Endometrial microvascular endothelial cells (primary cell): ENCODE measurements around the gene SLC15A4. TPM values are rescaled to one million over a fixed set of nuclear protein-coding genes. Genes with fewer than 3 reads are reported as not detected.

Experiments
- in situ Hi-C: cut with HindIII; loops from 2 replicates; pipeline ENCODE4 v1.10.0; 2017; ENCODE audit warnings: low sequenced_read_pairs, low pct_unique_long_range_greater_than_20kb; ENCODE audit errors: inconsistent ontology term
- total RNA-seq: library from RNA; depleted of rRNA; stranded (reverse); fragments of >200 nt; gene quantifications from one replicate; pipeline ENCODE4 v1.2.3, GENCODE V29; 2015; ENCODE audit errors: inconsistent ontology term

SLC15A4 gene
- total RNA-seq, 1 donor from 2014 or later = 15.5 TPM

DNA sequence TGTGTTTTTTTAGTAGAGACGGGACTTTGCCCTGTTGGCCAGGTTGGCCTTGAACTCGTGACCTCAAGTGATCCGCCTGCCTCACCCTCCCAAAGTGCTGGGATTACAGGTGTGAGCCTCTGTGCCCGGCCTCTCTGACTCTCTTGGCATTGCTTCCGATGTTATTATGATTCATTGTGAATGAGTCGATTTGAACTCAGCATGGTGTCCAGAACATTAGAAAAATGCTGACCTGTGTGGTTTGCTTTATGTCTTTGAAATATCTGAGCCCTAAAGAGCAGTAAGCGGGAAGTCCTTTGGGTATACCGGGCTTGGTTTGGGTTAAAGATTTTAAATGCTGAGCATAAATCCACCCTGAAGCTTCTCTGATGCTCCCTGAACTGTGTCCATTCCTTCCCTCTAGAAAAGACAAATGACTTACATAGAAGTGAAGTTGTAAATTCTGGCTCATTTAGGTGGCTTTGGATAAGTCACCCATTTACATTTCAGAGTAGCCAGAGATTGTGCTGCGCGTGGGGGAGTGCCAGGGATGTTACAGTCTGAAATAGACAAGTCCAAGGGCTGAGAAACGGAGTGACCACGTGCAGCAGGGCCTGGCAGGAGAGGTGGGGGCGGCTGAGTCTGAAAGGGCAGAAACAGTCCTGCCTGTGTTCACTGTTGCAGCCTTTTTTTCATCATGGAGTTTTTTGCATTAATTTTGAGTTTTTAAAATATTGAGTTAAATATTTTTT is 39.6 kb downstream of the SLC15A4 start:
- in situ Hi-C loops = no loop called here

- in situ Hi-C loops = no loop called here
These were observed 40.6 kb downstream of the SLC15A4 start for GRCh38 chr12:128783129-128783574.

DNA sequence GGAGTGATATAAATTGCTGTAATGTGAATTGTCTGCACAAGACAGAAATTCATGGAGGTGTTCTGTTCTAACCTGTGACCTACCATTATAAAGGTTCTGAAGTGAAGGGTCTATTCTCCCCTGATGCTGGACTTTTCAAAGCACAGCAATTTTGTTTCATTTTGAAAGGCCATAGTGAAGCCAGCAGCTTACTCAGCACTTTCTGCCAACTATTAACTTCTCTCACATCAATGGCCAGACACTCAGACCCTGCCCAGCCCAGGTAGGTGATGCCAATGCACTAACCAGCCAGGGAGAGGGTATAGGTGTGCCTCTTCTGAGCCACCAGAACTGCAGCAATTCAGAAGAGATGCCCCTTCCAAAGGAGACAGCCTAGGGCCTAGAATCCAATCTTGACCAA is 43.9 kb downstream of the SLC15A4 start:
- in situ Hi-C loops = no loop called here

GRCh38 chr12:128772249-128772648 is 51.5 kb downstream of the SLC15A4 start:
- in situ Hi-C loops = no loop called here

- in situ Hi-C loops = no loop called here
These were observed 52.1 kb downstream of the SLC15A4 start for GRCh38 chr12:128771681-128772080.

GRCh38 chr12:128767518-128767917 is 56.2 kb downstream of the SLC15A4 start:
- in situ Hi-C loops = no loop called here

DNA sequence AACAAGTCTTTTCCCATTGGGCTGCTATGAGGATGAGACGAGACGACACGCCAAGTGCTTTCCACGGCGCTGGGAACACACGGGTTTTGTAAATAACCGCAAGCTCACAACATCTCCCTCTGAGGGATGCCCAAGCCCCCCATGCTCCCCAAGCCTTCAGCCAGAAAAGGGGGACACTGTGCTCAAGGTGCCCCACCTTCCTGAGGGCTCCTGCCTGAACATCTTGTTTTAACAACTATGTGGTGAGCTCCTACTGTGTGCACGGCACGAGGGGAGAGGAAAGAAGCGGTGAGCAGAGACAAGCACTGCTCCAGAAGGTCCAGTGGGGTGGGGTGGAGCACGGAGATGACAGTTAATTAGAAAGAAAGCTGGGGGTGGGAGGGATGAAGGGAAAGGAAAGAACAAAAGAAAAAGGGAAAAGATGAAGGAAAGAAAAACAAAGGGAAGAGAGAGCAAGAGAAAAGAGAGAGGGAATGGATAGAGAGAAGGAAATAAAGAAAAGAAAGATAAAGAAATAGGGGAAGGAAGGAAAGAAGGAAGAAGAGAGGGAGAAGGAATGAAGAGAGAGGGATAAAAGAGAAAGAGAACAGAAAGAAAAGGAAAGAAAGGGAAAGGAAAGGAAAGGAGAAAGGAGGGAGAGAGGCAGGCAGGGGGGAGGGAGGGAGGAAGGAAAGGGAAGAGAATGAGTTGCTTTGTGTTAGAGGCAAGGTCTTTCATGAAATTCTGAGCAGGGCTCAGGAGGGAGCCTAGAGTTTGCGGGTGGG is 56.8 kb downstream of the SLC15A4 start:
- in situ Hi-C loops = no loop called here

- in situ Hi-C loops = no loop called here
These were observed 60.4 kb downstream of the SLC15A4 start for GRCh38 chr12:128763395-128763794.

GRCh38 chr12:128761379-128761790 is 62.4 kb downstream of the SLC15A4 start:
- in situ Hi-C loops = no loop called here

DNA sequence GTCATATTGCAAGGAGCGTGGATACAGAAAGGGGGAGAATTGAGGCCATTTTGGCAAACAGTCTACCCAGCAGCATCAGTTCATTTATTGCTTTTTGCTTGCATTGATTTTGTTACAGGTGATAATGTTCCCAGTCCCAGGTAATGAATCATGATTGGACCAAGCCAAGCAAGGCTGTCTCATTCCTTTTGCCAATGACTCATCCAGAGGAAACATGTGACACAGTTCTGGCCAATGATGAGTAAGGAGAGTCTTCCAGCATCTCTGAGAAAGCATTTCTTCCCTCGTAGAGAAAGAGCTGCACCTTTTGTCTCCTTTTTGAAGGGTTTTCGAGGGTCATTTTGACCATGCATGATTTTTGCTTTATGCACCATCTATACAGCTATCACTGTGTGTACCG is 68.2 kb downstream of the SLC15A4 start:
- in situ Hi-C loops = no loop called here

GRCh38 chr12:128754275-128754674 is 69.5 kb downstream of the SLC15A4 start:
- in situ Hi-C loops = no loop called here

GRCh38 chr12:128753438-128753837 is 70.3 kb downstream of the SLC15A4 start:
- in situ Hi-C loops = no loop called here

GRCh38 chr12:128752386-128752785 is 71.4 kb downstream of the SLC15A4 start:
- in situ Hi-C loops = no loop called here

GRCh38 chr12:128747441-128747840 is 76.3 kb downstream of the SLC15A4 start:
- in situ Hi-C loops = no loop called here

- in situ Hi-C loops = no loop called here
These were observed 77.7 kb downstream of the SLC15A4 start for GRCh38 chr12:128745772-128746689.

DNA sequence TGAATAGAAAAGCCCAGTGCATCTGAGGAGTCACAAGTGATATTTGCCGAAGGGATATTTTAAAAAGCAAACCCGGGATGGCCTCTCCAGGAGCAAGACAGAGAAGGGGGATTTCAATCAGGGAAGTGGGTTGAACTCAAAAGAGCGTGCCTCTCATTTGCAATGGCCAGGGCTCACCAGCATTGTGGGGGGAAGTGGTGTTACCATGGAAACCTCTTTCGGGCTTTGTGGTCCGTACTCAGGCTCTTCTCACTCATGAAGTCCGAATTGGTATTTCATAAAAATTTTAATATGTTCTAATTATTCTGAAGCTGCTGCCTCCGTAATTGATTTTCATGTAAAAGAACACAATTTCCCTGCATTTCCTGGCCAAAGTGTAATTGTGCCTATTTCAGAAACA is 79.8 kb downstream of the SLC15A4 start:
- in situ Hi-C loops = no loop called here
